Calu3 (cell line): ENCODE measurements around the gene CAPN9. TPM values are rescaled to one million over a fixed set of nuclear protein-coding genes. Genes with fewer than 3 reads are reported as not detected.

Source experiments
- BruUV-seq: library from RNA; stranded (reverse); fragments of 400-500 nt; replicated peaks from 2 replicates; lab custom pipeline; 2021; lab: Mats Ljungman, UMichigan
- CTCF ChIA-PET: fragments of 300-600 bp; sonication (Branson Sonifier 250); formaldehyde crosslinking; loops from one replicate; lab custom pipeline; 2022; ENCODE audit warnings: antibody characterized with exemption; lab: Charles Lee
- DNase-seq: peaks from one replicate; pipeline ENCODE4 v3.0.0; 2022
- H3K27ac Mint-ChIP-seq: one replicate; pipeline ENCODE4 v1.8.0; 2022; ENCODE audit warnings: mixed read lengths; ENCODE audit not compliant: unreplicated experiment
- H3K27me3 Mint-ChIP-seq: one replicate; pipeline ENCODE4 v1.8.0; 2022; ENCODE audit warnings: mixed read lengths; ENCODE audit not compliant: unreplicated experiment
- H3K36me3 Mint-ChIP-seq: one replicate; pipeline ENCODE4 v1.8.0; 2022; ENCODE audit warnings: mild to moderate bottlenecking, moderate library complexity, mixed read lengths; ENCODE audit not compliant: insufficient read depth, unreplicated experiment
- H3K4me1 Mint-ChIP-seq: one replicate; pipeline ENCODE4 v1.8.0; 2022; ENCODE audit warnings: mild to moderate bottlenecking, low read depth, mixed read lengths; ENCODE audit not compliant: unreplicated experiment
- H3K4me3 Mint-ChIP-seq: one replicate; pipeline ENCODE4 v1.8.0; 2022; ENCODE audit warnings: mild to moderate bottlenecking, low read depth, moderate library complexity, mixed read lengths; ENCODE audit not compliant: unreplicated experiment
- H3K9me3 Mint-ChIP-seq: one replicate; pipeline ENCODE4 v1.8.0; 2022; ENCODE audit warnings: low read depth, mixed read lengths; ENCODE audit not compliant: unreplicated experiment
- CTCF ChIP-seq: fragments of 200-600 bp; IDR thresholded peaks from one replicate; pipeline ENCODE4 v1.8.0; 2022; ENCODE audit warnings: antibody characterized with exemption; ENCODE audit not compliant: unreplicated experiment
- intact Hi-C: fragments of 100-400 bp; cut with micrococcal nuclease; formaldehyde crosslinking; loops from one replicate; pipeline ENCODE4 v1.10.0; 2022; ENCODE audit not compliant: unreplicated experiment
- total RNA-seq: library from RNA; stranded (reverse); gene quantifications from 2 replicates; pipeline ENCODE4 v1.2.3, GENCODE V29; 2022

The CAPN9 gene
- total RNA-seq, 1 experiment from 2014 or later = not detected

- no peak overlapping the region for H3K27ac Mint-ChIP-seq
- BruUV-seq = no TSS peak
- H3K9me3 Mint-ChIP-seq = no peaks in the 10 kb centered on the region
- no peaks in the 10 kb centered on the region for H3K36me3 Mint-ChIP-seq
- no peak for TF ChIP-seq CTCF
- CTCF ChIA-PET = interaction anchor here (1.2 kb wide), 1 partner anchor 110 kb away, joined by 6 read pairs; the partner anchor contains the start of gene COG2
- H3K27me3 Mint-ChIP-seq = no peaks in the 10 kb centered on the region
- no peak overlapping the region for H3K4me3 Mint-ChIP-seq
- peaks cover 19% of the 10 kb centered on the region for H3K4me1 Mint-ChIP-seq
- intact Hi-C loops = no loop called here
- no peak for DNase-seq
Measured at GRCh38 chr1:230753191-230753585, 6.0 kb downstream of the CAPN9 start.

DNA sequence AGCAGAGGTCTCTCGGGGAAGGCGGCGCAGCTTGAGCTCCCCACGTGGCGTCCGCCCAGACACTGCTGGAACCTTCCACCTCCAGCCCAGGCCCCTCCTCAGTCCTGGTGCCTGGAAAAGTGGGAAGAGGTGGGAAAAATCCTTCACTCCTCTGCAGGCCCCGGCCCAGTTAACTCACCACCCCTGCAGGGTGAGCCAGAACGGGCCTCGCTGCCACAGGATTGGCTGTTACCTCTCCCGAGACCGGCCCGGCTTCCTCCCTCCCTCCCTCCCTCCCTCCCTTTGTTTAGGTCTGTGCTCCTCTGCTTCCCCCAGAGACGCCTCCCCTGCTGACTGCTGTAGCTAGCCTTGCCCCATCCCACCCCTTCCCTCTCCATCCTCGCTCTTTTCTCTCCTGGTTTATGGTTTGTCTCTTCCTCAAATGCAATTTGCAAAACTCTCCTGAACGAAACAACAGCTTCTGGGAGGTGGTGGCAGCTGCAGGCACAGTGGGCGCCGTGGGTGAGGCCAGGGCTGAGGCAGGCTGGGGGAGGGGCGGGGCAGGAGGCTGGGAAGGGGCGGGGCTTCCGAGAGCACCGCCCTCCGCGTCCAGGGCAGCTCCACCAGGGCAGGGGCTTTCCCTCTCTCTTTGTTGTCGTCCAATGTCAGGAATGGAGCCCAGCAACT lies 6.5 kb downstream of the CAPN9 start:
- Mint-ChIP-seq H3K36me3 (no peaks in the 10 kb centered on the region), H3K27ac (no peak overlapping the region), H3K4me3 (no peak overlapping the region), H3K27me3 (no peaks in the 10 kb centered on the region), H3K4me1 (peaks cover 19% of the 10 kb centered on the region), H3K9me3 (no peaks in the 10 kb centered on the region)
- intact Hi-C loops = no loop called here
- TF ChIP-seq CTCF = no peak
- peak; percentile 32 for DNase-seq
- CTCF ChIA-PET = interaction anchor here (0.6 to 1.2 kb wide), 3 partner anchors 111 to 541 kb away, joined by 6 to 8 read pairs (median 6); partner anchors contain the start of gene COG2
- no TSS peak for BruUV-seq

DNA sequence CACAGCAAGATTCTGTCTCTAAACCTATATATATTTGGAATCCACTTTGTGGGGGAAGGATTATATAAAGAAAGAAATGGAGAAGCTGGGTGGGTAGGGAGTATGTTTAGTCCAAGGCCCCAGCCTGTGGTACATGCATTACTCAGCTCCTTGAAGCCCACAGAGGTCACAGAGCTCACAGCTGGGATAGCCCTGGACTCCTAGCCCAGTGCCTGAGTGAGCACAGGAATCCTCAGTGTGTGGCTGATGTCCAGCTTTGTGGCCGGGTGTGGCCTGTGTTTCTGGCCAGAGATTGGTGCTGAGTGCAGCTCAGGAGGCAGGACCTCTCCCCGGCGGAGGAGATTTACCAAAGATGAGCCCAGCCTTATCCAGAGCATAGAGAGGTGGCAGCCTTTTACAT lies 7.6 kb downstream of the CAPN9 start:
- H3K27me3 Mint-ChIP-seq = no peaks in the 10 kb centered on the region
- intact Hi-C loops = no loop called here
- no TSS peak for BruUV-seq
- DNase-seq = no peak
- no peaks in the 10 kb centered on the region for H3K9me3 Mint-ChIP-seq
- CTCF ChIA-PET = no interaction called here
- H3K4me3 Mint-ChIP-seq = no peak overlapping the region
- no peaks in the 10 kb centered on the region for H3K36me3 Mint-ChIP-seq
- H3K4me1 Mint-ChIP-seq = peaks cover 19% of the 10 kb centered on the region
- no peak overlapping the region for H3K27ac Mint-ChIP-seq
- TF ChIP-seq CTCF = no peak

DNA sequence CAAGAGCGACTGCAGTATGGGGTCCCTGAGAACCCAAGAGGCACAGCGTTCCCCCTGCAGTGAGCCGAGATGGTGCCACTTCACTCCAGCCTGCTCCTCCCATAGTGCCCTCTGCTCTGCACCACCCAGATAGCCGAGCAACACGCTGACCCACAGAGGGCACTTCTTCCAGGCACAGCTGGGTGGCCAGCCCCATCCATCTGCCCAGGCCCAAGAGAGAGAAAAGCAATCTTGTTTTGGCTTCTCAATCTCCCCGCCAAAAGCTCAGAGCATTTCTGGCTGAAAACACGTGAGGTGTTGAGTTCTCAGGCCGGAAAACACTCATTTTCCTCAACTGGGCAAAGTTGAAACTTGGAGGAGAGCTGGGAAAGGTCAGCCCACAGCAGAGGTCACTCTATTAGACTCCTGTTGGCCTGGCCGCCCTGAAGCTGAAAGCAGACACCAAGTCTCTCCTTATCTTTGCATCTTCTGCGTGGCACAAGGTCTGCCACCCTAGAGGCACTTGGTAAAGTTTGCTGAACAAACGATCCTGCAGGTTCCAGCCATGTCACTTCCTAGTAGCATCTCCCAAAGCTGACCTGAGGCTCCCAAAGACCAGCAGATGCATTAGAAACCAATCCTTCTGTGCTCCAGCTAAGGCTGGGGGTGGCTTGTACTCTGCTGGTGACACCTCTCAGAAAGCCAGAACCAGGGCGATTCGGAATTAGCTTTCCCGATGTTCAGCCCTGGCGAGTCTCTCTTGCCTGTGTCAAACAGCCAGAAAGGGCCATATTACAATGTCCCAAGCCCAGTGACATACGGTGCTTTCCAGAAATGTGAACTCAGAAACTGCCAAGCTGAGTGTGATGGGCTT lies 10.9 kb downstream of the CAPN9 start:
- intact Hi-C loops = no loop called here
- no peaks in the 10 kb centered on the region for H3K36me3 Mint-ChIP-seq
- no peaks in the 10 kb centered on the region for H3K27me3 Mint-ChIP-seq
- DNase-seq = no peak
- H3K4me3 Mint-ChIP-seq = no peak overlapping the region
- H3K4me1 Mint-ChIP-seq = peaks cover 8% of the 10 kb centered on the region
- no TSS peak for BruUV-seq
- CTCF ChIA-PET = interaction anchor here (0.7 to 3.7 kb wide), 2 partner anchors 64 to 115 kb away, joined by 5 to 15 read pairs; partner anchors contain the start of gene COG2
- no peak for TF ChIP-seq CTCF
- no peak overlapping the region for H3K27ac Mint-ChIP-seq
- H3K9me3 Mint-ChIP-seq = no peaks in the 10 kb centered on the region
